ENCODE data around the gene ARID3A. TPM values are rescaled to one million over a fixed set of nuclear protein-coding genes. Genes with fewer than 3 reads are reported as not detected.

ARID3A gene
- total RNA-seq, 2 experiments from 2014 or later = 9.9 to 21.6 TPM

DNA sequence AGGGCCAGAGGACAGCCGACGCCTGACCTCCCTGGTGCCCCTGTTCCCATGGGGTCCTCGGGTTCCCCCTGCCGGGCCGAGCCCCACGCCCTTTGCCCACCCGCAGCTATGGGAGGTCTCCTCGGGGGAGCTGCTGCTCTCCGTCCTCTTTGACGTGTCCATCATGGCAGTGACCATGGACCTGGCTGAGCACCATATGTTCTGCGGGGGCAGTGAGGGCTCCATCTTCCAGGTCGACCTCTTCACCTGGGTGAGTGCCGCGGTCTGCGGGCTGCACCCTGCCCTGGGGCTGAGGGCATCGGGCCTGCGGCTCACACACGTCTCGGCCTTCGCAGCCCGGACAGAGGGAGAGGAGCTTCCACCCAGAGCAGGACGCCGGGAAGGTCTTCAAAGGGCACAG, 64.9 kb downstream of the ARID3A start:
- ChIA-PET CTCF (ENCODE audit: unreplicated experiment) (no interaction called here), POLR2A (interaction anchor here (0.6 kb wide), 1 partner anchor 190 kb away, joined by 3 read pairs; no protein-coding TSS in a partner anchor)
- Histone ChIP-seq H3K9me3 (ENCODE audit: low read length) (no peaks in the 10 kb centered on the region), H3K9me2 (ENCODE audit: insufficient read depth, low read length) (no peaks in the 10 kb centered on the region), H3K4me3 (ENCODE audit: low read depth, low read length, poor library complexity, severe bottlenecking) (no peak overlapping the region), H2AFZ (ENCODE audit: low read length) (no peak overlapping the region), H3K79me2 (ENCODE audit: insufficient read depth, low read depth, low read length) (no peaks in the 10 kb centered on the region), H4K20me1 (ENCODE audit: insufficient read depth, low read length) (no peaks in the 10 kb centered on the region), H3K27ac (ENCODE audit: low read depth, low read length, poor library complexity, severe bottlenecking) (no peak overlapping the region), H3K4me1 (ENCODE audit: insufficient read depth, low read length, poor library complexity, severe bottlenecking) (no peaks in the 10 kb centered on the region), H3K4me2 (ENCODE audit: low read length) (no peak overlapping the region), H3K36me3 (ENCODE audit: insufficient read depth, low read length) (peaks cover 67% of the 10 kb centered on the region)
- TF ChIP-seq, protein P1, sequence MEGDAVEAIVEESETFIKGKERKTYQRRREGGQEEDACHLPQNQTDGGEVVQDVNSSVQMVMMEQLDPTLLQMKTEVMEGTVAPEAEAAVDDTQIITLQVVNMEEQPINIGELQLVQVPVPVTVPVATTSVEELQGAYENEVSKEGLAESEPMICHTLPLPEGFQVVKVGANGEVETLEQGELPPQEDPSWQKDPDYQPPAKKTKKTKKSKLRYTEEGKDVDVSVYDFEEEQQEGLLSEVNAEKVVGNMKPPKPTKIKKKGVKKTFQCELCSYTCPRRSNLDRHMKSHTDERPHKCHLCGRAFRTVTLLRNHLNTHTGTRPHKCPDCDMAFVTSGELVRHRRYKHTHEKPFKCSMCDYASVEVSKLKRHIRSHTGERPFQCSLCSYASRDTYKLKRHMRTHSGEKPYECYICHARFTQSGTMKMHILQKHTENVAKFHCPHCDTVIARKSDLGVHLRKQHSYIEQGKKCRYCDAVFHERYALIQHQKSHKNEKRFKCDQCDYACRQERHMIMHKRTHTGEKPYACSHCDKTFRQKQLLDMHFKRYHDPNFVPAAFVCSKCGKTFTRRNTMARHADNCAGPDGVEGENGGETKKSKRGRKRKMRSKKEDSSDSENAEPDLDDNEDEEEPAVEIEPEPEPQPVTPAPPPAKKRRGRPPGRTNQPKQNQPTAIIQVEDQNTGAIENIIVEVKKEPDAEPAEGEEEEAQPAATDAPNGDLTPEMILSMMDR (conservative IDR thresholded peaks at IDR 0.05; ENCODE audit: low read length) = no peak
- TF ChIP-seq EZH2phosphoT487 (IDR thresholded peaks at IDR 0.05; ENCODE audit: borderline replicate concordance, low read depth, low read length) = no peak
- no peak for DNase-seq (ENCODE audit: low spot score)
- no TSS peak for BruUV-seq (replicated peaks)
- intact Hi-C loops (cut with micrococcal nuclease; ENCODE audit: unreplicated experiment) = no loop called here

DNA sequence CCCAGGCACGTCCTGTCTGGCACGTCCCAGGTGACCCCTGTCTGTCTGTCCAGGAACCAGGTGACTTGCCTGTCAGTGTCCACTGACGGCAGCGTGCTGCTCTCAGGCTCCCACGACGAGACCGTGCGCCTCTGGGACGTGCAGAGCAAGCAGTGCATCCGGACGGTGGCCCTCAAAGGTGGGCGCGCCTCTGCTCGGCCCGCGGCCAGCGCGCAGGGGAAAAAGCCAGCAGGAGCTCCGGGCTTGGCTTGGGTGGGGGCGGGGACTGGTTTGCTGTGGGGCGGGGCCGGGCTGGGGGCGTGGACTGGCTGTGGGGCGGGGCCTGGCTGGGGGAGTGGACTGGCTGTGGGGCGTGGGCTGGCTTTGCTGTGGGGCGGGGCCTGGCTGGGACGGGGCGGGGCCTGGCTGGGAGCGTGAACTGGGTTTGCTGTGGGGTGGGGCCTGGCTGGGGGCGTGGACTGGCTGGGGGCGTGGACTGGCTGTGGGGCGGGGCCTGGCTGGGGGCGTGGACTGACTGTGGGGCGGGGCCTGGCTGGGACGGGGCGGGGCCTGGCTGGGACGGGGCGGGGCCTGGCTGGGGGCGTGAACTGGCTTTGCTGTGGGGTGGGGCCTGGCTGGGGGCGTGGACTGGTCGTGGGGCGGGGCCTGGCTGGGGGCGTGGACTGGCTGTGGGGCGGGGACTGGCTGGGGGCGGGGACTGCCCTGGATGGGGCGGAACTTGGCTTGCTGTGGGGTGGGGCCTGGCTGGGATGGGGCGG, 65.5 kb downstream of the ARID3A start:
- H2AFZ ChIP-seq (ENCODE audit: low read length) = no peak overlapping the region
- H3K79me2 ChIP-seq (ENCODE audit: insufficient read depth, low read depth, low read length) = no peaks in the 10 kb centered on the region
- no TSS peak for BruUV-seq (replicated peaks)
- peaks cover 63% of the 10 kb centered on the region for H3K36me3 ChIP-seq (ENCODE audit: insufficient read depth, low read length)
- no peak overlapping the region for H3K4me2 ChIP-seq (ENCODE audit: low read length)
- ChIA-PET CTCF (ENCODE audit: unreplicated experiment) (no interaction called here), POLR2A (no interaction called here)
- H3K27ac ChIP-seq (ENCODE audit: low read depth, low read length, poor library complexity, severe bottlenecking) = no peak overlapping the region
- peak; percentile 53 for DNase-seq (ENCODE audit: low spot score)
- H3K9me3 ChIP-seq (ENCODE audit: low read length) = no peaks in the 10 kb centered on the region
- no peak overlapping the region for H3K4me3 ChIP-seq (ENCODE audit: low read depth, low read length, poor library complexity, severe bottlenecking)
- no peaks in the 10 kb centered on the region for H3K9me2 ChIP-seq (ENCODE audit: insufficient read depth, low read length)
- intact Hi-C loops (cut with micrococcal nuclease; ENCODE audit: unreplicated experiment) = no loop called here
- TF ChIP-seq, protein P1 (conservative IDR thresholded peaks at IDR 0.05; ENCODE audit: low read length) = no peak
- TF ChIP-seq EZH2phosphoT487 (IDR thresholded peaks at IDR 0.05; ENCODE audit: borderline replicate concordance, low read depth, low read length) = no peak
- no peaks in the 10 kb centered on the region for H3K4me1 ChIP-seq (ENCODE audit: insufficient read depth, low read length, poor library complexity, severe bottlenecking)
- H4K20me1 ChIP-seq (ENCODE audit: insufficient read depth, low read length) = no peaks in the 10 kb centered on the region

DNA sequence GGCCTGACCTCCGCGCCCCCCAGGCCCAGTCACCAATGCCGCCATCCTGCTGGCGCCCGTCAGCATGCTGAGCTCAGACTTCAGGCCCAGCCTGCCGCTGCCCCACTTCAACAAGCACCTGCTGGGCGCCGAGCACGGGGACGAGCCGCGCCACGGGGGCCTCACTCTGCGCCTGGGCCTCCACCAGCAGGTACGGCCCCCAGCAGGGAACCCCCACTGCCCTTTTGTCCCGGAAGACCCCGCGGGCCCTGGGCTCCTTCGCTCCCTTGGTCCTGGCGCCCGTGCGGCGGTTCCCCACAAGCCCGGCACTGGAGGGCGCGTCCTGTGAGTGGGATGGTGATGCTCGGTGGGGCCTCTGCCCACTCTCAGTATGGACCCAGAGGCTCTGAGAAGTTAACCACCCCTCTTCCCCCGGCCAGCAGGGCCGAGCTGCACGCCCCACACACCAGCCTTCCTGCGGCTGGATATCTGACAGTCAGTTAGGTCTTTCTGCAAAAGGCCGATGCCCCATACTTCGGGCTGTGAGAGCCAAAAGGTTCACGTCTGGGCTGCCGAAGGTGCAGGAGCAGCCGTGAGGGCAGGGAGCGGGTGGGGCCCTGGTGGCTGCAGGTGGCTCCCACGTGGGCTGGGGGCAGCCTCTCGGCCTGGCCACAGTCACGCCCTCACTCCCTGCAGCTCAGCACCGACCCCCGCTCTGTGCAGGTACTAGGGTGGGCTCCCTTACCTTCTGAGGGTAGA, 66.3 kb downstream of the ARID3A start:
- H2AFZ ChIP-seq (ENCODE audit: low read length) = no peak overlapping the region
- no peak overlapping the region for H3K4me3 ChIP-seq (ENCODE audit: low read depth, low read length, poor library complexity, severe bottlenecking)
- no peaks in the 10 kb centered on the region for H3K9me3 ChIP-seq (ENCODE audit: low read length)
- no peaks in the 10 kb centered on the region for H3K79me2 ChIP-seq (ENCODE audit: insufficient read depth, low read depth, low read length)
- H3K4me2 ChIP-seq (ENCODE audit: low read length) = no peak overlapping the region
- CTCF ChIA-PET (ENCODE audit: unreplicated experiment) = no interaction called here
- no TSS peak for BruUV-seq (replicated peaks)
- intact Hi-C loops (cut with micrococcal nuclease; ENCODE audit: unreplicated experiment) = no loop called here
- no peak for TF ChIP-seq EZH2phosphoT487 (IDR thresholded peaks at IDR 0.05; ENCODE audit: borderline replicate concordance, low read depth, low read length)
- TF ChIP-seq, protein P1 (conservative IDR thresholded peaks at IDR 0.05; ENCODE audit: low read length) = no peak
- peaks cover 55% of the 10 kb centered on the region for H3K36me3 ChIP-seq (ENCODE audit: insufficient read depth, low read length)
- no peak overlapping the region for H3K27ac ChIP-seq (ENCODE audit: low read depth, low read length, poor library complexity, severe bottlenecking)
- H3K4me1 ChIP-seq (ENCODE audit: insufficient read depth, low read length, poor library complexity, severe bottlenecking) = no peaks in the 10 kb centered on the region
- no peaks in the 10 kb centered on the region for H3K9me2 ChIP-seq (ENCODE audit: insufficient read depth, low read length)
- DNase-seq (ENCODE audit: low spot score) = no peak
- no peaks in the 10 kb centered on the region for H4K20me1 ChIP-seq (ENCODE audit: insufficient read depth, low read length)
- POLR2A ChIA-PET = no interaction called here
